ENCODE results near the gene FECH. TPM values are rescaled to one million over a fixed set of nuclear protein-coding genes. Genes with fewer than 3 reads are reported as not detected.

Gene FECH
- 10 to 100 TPM; 23.1 to 42.2 (median 33.1) TPM for total RNA-seq

DNA sequence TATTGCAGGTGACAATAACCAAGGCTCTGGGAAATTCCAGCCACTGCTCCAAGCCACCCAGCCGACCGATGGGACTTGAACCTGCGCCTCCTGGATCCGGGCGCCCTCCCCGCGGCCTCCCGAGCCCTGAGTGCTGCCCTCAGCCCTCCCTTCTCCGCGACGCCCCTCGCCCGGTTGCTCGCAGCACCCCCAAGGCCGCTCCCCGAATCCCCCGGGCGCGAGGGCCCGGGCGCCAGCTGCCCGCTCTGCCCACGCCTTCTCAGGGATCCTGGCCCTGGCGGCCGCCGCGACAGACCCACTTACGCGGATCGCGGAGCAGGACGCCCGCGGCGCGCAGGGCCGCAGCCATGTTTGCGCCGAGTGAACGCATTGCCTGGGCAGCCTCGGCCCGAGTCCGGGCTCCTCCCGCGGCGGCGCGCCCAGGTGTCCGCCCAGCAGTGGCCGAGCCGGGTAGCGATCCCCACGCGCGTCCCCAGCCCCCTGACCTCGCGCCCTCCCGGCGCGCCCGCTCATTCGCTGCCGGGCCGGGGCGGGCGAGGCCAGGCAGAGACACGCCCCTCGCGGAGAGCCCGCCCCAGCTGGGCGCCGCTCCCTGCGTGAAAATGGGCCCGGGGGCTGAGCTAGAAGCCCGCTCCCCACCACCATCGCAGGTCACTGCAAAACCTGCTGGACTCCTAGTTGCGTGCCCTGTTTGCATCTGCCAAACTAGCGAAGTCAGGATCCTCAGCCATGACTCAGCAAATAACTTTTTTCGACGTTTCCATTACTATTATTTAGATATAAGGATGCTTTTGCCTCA is at the start of gene FECH:
FECH (minus strand) TSS at position 452 of the 799 bp plus-strand sequence; CDS start at position 370, 82 bp downstream.
- 0 to 6% methylated on average over 2 to 22 of the region's 80 CpGs for WGBS, 2 donors
- H3K4me1 ChIP-seq: peaks cover 11 to 27% (median 16%) of the 10 kb centered on the region in 3 donors
- intact Hi-C loops (cut with DNase I): no loop called here
- H3K9me3 ChIP-seq: no peaks in the 10 kb centered on the region
- peaks cover 0 to 14% (median 0%) of the 10 kb centered on the region in 3 donors for H3K36me3 ChIP-seq
- no peak for DNase-seq
- no peaks in the 10 kb centered on the region for H3K27me3 ChIP-seq
- peak within 1 kb of the TSS; percentile 89 to 91 (median 89) for H3K27ac ChIP-seq
- TF ChIP-seq POLR2A (IDR thresholded peaks at IDR 0.05): peak in 3 of 4 donors; percentile 31 to 79 (median 76)
- TF ChIP-seq, protein P1, sequence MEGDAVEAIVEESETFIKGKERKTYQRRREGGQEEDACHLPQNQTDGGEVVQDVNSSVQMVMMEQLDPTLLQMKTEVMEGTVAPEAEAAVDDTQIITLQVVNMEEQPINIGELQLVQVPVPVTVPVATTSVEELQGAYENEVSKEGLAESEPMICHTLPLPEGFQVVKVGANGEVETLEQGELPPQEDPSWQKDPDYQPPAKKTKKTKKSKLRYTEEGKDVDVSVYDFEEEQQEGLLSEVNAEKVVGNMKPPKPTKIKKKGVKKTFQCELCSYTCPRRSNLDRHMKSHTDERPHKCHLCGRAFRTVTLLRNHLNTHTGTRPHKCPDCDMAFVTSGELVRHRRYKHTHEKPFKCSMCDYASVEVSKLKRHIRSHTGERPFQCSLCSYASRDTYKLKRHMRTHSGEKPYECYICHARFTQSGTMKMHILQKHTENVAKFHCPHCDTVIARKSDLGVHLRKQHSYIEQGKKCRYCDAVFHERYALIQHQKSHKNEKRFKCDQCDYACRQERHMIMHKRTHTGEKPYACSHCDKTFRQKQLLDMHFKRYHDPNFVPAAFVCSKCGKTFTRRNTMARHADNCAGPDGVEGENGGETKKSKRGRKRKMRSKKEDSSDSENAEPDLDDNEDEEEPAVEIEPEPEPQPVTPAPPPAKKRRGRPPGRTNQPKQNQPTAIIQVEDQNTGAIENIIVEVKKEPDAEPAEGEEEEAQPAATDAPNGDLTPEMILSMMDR (IDR thresholded peaks at IDR 0.05): peak in 2 of 6 experiments; percentile 8 to 24
- H3K4me3 ChIP-seq: peak within 1 kb of the TSS; percentile 75 to 91 (median 76)

DNA sequence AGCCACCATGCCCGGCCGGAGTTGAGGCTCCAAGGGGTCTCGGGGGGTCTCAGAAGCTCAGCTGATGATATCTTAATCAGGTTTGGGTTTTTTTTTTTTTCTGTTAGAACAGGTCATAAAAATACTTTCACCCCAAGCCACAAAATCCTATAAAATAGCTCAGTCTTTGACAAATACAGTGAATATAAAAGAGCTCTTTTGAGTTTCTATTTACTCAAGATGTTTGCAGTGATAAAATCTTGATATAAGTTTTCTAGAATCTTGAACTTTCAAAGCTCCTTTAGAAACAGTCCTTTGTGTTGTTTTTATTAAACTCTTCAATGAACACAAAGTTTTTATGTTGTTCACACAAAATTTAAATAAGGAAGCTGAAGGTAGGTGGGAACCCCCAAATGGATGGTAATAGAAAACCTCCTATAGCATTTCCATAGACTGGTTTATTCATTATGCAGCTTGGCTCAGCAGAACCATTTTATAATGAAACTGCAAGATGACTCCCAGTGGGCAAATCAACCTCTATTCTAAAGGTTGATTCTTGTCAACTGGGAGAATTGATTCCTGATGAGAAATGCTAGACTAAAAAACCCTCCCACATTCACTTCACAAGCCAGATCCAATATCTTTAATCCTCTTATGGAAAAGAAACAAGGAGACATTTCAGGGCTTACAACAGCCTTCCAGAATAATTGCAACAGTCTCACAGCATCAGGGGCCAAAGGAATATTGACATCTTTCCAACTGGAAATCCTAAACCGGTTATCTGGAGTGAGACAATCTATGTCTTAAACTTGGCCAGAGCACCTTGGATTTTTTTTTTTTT is 48.7 kb upstream of the FECH start:
- no peak overlapping the region for H3K4me3 ChIP-seq
- no peak overlapping the region for H3K27ac ChIP-seq
- no peaks in the 10 kb centered on the region for H3K9me3 ChIP-seq
- H3K4me1 ChIP-seq: peaks cover 6 to 15% (median 10%) of the 10 kb centered on the region in 3 donors
- DNase-seq: no peak
- TF ChIP-seq POLR2A (IDR thresholded peaks at IDR 0.05): no peak
- TF ChIP-seq, protein P1 (IDR thresholded peaks at IDR 0.05): no peak
- 69 to 85% methylated on average over 4 of the region's 4 CpGs for WGBS, 2 donors
- intact Hi-C loops (cut with DNase I): no loop called here
- no peaks in the 10 kb centered on the region for H3K36me3 ChIP-seq
- H3K27me3 ChIP-seq: no peaks in the 10 kb centered on the region

- 83 to 88% methylated on average over 2 of the region's 2 CpGs for WGBS, 2 donors
- no peak for TF ChIP-seq POLR2A (IDR thresholded peaks at IDR 0.05)
- TF ChIP-seq, protein P1 (IDR thresholded peaks at IDR 0.05): no peak
- Histone ChIP-seq H3K36me3 (no peaks in the 10 kb centered on the region), H3K4me1 (peaks cover 6 to 21% (median 10%) of the 10 kb centered on the region in 3 donors), H3K4me3 (no peak overlapping the region), H3K27ac (no peak overlapping the region), H3K9me3 (no peaks in the 10 kb centered on the region), H3K27me3 (no peaks in the 10 kb centered on the region)
- intact Hi-C loops (cut with DNase I): no loop called here
- no peak for DNase-seq
These were observed 45.2 kb upstream of the FECH start for GRCh38 chr18:57631697-57632096.

DNA sequence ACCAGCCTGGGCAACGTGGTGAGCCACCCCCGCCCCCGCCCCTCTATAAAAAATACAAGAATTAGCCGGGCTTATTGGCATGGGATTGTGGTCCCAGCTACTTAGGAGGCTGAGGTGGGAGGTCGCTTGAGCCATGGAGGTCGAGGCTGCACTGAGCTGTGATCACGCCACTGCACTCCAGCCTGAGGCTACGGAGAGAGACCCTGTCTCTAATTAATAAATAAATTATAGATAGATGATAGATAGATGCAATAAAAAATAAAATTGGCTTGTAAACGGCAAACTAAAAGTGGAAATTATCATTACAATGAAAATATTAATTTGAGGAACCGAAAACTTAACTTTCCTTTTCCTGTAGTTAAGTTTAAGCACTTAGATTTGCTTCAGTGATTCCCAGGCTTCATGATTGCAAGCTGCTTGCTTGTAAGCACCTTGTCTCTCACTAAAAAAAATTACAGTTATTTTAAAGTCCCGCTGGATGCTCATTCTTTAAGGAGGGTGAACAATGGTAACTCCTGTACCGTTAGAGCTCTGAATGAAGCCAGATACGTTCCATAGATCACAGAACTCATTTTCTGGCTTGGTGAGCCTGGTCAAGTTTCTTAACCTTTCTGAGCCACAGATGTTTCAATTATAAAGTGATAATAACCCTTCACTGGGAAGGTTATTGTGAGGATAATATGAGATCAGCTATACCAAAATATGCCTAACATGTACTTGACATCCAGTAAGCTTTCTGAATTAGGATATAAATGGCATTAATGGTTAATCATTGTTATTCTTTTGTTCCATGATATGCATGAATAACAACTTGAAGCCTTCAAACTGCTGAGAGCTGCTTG is 44.5 kb upstream of the FECH start:
- intact Hi-C loops (cut with DNase I): no loop called here

More for the DNA sequence above, 44.5 kb upstream of the FECH start:
- TF ChIP-seq, protein P1 (IDR thresholded peaks at IDR 0.05): no peak
- H3K27me3 ChIP-seq: no peaks in the 10 kb centered on the region
- no peak for DNase-seq
- H3K9me3 ChIP-seq: no peaks in the 10 kb centered on the region
- H3K36me3 ChIP-seq: no peaks in the 10 kb centered on the region
- peaks cover 6 to 21% (median 10%) of the 10 kb centered on the region in 3 donors for H3K4me1 ChIP-seq
- 45 to 46% methylated on average over 11 to 12 of the region's 13 CpGs for WGBS, 2 donors
- H3K4me3 ChIP-seq: peak overlapping the region; percentile 57 to 74 (median 60)
- H3K27ac ChIP-seq: peak overlapping the region; percentile 84 to 90 (median 88)

Measured in esophagus squamous epithelium (tissue), 5 donors.